WI38 (cell line): ENCODE results near the gene IGFBP5.

Source experiments
- H3K4me3 ChIP-seq: 2 replicates; pipeline ENCODE4 v1.5.1; 2011; ENCODE audit warnings: low read depth, mild to moderate bottlenecking, control low read depth, low read length
- TF ChIP-seq, protein P1 (sequence below): IDR thresholded peaks from 2 replicates; pipeline ENCODE4 v1.5.1; 2012; ENCODE audit warnings: low read depth, mild to moderate bottlenecking, control low read depth, low read length

The IGFBP5 gene

GRCh38 chr2:216635171-216635570 is 60.2 kb downstream of the IGFBP5 start:
- TF ChIP-seq, protein P1, sequence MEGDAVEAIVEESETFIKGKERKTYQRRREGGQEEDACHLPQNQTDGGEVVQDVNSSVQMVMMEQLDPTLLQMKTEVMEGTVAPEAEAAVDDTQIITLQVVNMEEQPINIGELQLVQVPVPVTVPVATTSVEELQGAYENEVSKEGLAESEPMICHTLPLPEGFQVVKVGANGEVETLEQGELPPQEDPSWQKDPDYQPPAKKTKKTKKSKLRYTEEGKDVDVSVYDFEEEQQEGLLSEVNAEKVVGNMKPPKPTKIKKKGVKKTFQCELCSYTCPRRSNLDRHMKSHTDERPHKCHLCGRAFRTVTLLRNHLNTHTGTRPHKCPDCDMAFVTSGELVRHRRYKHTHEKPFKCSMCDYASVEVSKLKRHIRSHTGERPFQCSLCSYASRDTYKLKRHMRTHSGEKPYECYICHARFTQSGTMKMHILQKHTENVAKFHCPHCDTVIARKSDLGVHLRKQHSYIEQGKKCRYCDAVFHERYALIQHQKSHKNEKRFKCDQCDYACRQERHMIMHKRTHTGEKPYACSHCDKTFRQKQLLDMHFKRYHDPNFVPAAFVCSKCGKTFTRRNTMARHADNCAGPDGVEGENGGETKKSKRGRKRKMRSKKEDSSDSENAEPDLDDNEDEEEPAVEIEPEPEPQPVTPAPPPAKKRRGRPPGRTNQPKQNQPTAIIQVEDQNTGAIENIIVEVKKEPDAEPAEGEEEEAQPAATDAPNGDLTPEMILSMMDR = no peak
- H3K4me3 ChIP-seq = no peak overlapping the region

DNA sequence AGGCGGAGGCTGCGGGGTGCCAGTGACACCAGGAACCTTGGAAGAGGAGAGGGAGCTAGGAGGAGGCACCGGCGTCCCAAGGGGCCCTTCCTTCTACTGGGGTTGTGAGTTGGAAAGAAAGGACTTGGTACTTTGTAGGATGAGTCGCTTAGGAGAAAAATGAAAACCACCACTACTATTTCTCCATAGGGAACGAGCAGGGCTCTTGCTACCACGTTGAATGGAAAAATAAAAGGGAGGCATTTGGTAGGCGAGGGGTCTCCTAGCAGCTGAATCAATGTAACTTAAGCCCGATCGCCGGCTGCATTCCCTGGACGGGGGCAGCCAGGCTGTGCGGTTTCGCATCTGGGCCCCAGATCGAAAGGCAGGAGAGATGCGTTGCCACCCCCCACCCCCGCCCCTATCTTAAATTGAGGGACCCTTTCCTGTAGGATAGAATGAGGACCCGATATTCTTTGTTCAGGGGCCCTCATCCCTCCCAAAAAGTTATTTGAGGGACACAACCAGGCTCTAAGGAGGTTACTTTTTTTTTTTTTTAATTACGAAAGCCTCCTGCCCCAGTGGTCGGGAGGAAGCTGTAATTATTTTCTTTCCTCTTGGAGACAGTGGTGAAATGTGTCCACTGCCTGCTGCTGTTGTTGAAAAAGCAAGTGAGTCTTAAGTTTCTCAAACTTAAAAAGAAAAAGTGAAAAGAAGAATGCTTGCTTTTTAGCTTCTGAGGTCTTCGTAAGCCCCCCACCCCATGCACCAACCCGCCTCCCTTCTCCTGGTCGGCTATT is 60.8 kb downstream of the IGFBP5 start:
- TF ChIP-seq, protein P1 = no peak
- H3K4me3 ChIP-seq = peak overlapping the region; percentile 34; the same call in 1 of the 2 replicates

DNA sequence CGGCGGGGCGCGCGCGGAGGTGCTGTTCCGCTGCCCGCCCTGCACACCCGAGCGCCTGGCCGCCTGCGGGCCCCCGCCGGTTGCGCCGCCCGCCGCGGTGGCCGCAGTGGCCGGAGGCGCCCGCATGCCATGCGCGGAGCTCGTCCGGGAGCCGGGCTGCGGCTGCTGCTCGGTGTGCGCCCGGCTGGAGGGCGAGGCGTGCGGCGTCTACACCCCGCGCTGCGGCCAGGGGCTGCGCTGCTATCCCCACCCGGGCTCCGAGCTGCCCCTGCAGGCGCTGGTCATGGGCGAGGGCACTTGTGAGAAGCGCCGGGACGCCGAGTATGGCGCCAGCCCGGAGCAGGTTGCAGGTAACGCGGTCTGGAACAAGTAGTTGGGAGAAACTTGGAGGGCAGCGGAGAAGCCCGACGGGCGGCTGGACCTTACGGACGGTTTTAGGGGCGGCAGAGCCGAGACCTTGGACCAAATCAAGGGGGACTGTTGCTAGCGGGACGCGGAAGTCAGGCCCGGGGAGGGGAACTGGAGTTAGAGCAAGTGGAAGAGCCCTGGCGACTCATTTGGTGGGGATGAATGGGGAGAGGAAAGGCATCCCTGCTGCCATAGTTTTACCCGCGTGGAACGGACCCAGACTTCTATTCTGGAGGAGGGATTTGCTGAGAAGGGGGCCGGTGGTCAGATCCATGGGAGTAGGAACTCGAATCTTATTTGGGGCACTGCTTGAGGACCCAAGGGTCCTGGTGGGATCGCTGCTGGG is 61.6 kb downstream of the IGFBP5 start:
- TF ChIP-seq, protein P1 = no peak

GRCh38 chr2:216632952-216633615 is 62.3 kb downstream of the IGFBP5 start, which contains the start of gene IGFBP2:
Gene IGFBP2 (plus strand): TSS chr2:216633420. CDS start chr2:216633524, 104 bp downstream.
- TF ChIP-seq, protein P1 = no peak
- peak within 1 kb of the TSS; percentile 38 for H3K4me3 ChIP-seq

More for the DNA sequence above, 61.6 kb downstream of the IGFBP5 start:
- peak overlapping the region; percentile 34 for H3K4me3 ChIP-seq

- TF ChIP-seq, protein P1 = no peak
- no peak overlapping the region for H3K4me3 ChIP-seq
Measured at GRCh38 chr2:216632346-216632951, 62.9 kb downstream of the IGFBP5 start.

DNA sequence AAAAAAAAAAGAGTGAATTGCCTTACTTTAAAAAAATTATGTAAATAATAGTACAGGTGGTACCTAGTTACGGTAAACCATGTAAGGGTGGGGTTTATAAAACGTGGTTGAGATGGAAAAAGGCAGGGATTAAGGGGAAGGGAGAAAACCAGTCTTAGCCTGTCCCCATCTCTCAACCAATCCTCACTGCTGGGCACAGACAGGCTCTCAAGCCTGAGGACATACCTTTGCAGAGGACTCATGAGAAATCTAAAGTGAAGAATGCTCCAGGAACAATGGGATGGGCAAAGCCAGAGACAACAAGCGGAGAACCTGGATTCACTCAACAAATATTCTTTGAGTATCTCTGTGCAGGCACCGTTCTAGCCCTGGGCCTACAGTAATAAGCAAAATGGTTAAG is 65.6 kb downstream of the IGFBP5 start:
- H3K4me3 ChIP-seq = no peak overlapping the region
- TF ChIP-seq, protein P1 = no peak
